Neural crest cell (in vitro differentiated cells): Measurements from ENCODE around the gene VAX1. TPM values are rescaled to one million over a fixed set of nuclear protein-coding genes. Genes with fewer than 3 reads are reported as not detected.

ENCODE experiments used
- DNase-seq: peaks from one replicate; pipeline ENCODE4 v3.0.0; 2021; ENCODE audit warnings: low read depth, mixed read lengths, low spot score
- H3K27ac Mint-ChIP-seq: one replicate; pipeline ENCODE4 v1.8.0; 2021; ENCODE audit warnings: mild to moderate bottlenecking, mixed read lengths; ENCODE audit not compliant: unreplicated experiment
- H3K27me3 Mint-ChIP-seq: 2 replicates; pipeline ENCODE4 v1.8.0; 2021; ENCODE audit warnings: low read depth, mild to moderate bottlenecking, mixed read lengths
- H3K36me3 Mint-ChIP-seq: 2 replicates; pipeline ENCODE4 v1.8.0; 2021; ENCODE audit warnings: low read depth, mild to moderate bottlenecking, mixed read lengths
- H3K4me1 Mint-ChIP-seq: 2 replicates; pipeline ENCODE4 v1.8.0; 2021; ENCODE audit warnings: mixed read lengths
- H3K4me3 Mint-ChIP-seq: one replicate; pipeline ENCODE4 v1.8.0; 2021; ENCODE audit warnings: mild to moderate bottlenecking, mixed read lengths
- H3K9me3 Mint-ChIP-seq: 2 replicates; pipeline ENCODE4 v1.8.0; 2021; ENCODE audit warnings: mixed read lengths
- total RNA-seq: library from RNA; stranded (reverse); gene quantifications from 2 replicates; pipeline ENCODE4 v1.2.1, GENCODE V29; 2021
- TF ChIP-seq, protein P1 (sequence below): fragments of 200-600 bp; sonication (generic); conservative IDR thresholded peaks from 2 replicates; pipeline ENCODE4 v1.5.0; 2021; ENCODE audit warnings: antibody characterized with exemption, mild to moderate bottlenecking

VAX1 gene
- total RNA-seq, 1 donor from 2014 or later, result 0.23 TPM

DNA sequence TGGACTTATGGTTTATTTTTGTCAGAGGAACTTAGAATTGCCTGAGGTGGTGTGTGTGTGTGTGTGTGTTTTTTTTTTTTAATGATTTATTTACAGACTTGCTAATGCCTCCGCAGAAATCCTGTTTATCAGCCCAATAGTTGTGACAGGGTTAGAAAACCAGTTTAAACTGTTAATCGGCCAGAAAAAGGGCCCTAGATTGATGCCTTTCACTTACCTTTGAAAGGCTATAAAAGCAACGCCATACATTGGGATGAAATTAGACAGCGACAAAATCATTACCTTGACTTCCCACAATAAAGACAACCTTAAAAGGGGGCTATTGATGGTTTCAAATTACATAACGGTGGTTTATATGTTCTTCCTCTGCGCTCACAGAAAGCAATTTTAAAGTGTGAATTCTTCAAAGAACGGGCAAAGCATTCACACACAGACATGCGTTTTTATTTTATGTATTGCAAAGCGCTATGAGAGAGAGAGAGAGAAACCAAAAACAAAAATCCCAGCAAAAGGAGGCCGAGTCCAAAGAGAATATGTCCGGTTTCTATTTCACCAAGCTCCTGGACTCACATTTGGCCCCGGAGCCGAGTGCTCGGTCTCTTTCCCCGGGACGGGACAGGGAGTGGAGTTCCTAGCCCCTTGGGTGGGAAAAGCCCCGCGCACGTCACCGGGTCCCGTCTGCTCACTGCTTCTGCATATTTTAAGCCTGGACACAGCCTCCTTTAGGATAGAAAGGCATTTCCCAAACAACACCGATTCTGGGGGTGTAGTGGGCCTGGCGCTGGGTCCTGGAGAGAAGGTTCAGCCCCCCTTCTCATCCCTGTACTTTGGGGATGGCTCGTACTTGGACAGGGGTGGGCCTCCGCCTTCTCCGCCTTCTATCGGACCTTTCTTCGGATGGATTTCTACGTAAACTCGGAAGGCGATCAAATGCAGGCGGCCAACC, 26.8 kb upstream of the VAX1 start:
- DNase-seq, result no peak
- peaks cover 3% of the 10 kb centered on the region for H3K36me3 Mint-ChIP-seq

DNA sequence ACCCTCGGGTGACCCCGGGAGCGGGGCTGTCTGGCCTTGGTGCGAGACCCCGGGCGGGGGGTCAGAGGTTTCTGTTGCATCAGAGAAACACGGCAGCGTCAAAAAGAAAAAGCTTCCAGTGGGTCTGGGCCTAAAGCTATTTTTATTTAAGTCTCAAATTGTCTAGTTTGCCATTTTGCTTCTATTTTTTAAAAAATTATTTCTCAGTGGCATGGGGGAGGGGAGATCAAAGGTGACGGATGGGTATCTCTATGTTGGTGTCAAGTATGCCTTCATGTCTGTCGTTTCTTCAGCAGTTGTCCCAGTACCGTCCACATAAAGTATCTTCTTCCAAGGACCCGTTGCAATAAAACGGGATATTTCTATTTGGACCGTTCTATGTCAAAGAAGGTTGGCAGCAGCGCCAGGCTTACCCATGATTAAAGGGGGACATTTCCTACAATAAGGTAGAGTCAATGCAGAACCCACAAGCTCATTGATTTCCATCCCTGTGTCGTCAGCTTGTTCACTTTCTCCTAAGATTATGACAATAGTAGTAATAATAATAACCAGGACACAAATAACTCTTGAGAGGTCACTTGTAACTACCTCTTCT, 26.0 kb upstream of the VAX1 start:
- peaks cover 13% of the 10 kb centered on the region for H3K4me1 Mint-ChIP-seq
- H3K9me3 Mint-ChIP-seq, result no peaks in the 10 kb centered on the region
- no peak overlapping the region for H3K27ac Mint-ChIP-seq
- H3K36me3 Mint-ChIP-seq, result peaks cover 3% of the 10 kb centered on the region
- peak overlapping the region; percentile 42 for H3K4me3 Mint-ChIP-seq
- DNase-seq, result no peak
- peaks cover 100% of the 10 kb centered on the region for H3K27me3 Mint-ChIP-seq
- TF ChIP-seq, protein P1, sequence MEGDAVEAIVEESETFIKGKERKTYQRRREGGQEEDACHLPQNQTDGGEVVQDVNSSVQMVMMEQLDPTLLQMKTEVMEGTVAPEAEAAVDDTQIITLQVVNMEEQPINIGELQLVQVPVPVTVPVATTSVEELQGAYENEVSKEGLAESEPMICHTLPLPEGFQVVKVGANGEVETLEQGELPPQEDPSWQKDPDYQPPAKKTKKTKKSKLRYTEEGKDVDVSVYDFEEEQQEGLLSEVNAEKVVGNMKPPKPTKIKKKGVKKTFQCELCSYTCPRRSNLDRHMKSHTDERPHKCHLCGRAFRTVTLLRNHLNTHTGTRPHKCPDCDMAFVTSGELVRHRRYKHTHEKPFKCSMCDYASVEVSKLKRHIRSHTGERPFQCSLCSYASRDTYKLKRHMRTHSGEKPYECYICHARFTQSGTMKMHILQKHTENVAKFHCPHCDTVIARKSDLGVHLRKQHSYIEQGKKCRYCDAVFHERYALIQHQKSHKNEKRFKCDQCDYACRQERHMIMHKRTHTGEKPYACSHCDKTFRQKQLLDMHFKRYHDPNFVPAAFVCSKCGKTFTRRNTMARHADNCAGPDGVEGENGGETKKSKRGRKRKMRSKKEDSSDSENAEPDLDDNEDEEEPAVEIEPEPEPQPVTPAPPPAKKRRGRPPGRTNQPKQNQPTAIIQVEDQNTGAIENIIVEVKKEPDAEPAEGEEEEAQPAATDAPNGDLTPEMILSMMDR, result no peak

More for the DNA sequence above, 26.8 kb upstream of the VAX1 start:
- TF ChIP-seq, protein P1, result no peak
- Mint-ChIP-seq H3K4me3 (peak overlapping the region; percentile 31), H3K4me1 (peaks cover 13% of the 10 kb centered on the region), H3K9me3 (no peaks in the 10 kb centered on the region), H3K27ac (no peak overlapping the region), H3K27me3 (peaks cover 100% of the 10 kb centered on the region)

GRCh38 chr10:117163061-117163953, 25.2 kb upstream of the VAX1 start:
- H3K4me3 Mint-ChIP-seq, result no peak overlapping the region
- TF ChIP-seq, protein P1, result peak; percentile 44
- no peak overlapping the region for H3K27ac Mint-ChIP-seq
- peaks cover 3% of the 10 kb centered on the region for H3K36me3 Mint-ChIP-seq
- no peaks in the 10 kb centered on the region for H3K9me3 Mint-ChIP-seq
- DNase-seq, result peak; percentile 20
- H3K4me1 Mint-ChIP-seq, result peaks cover 13% of the 10 kb centered on the region
- H3K27me3 Mint-ChIP-seq, result peaks cover 100% of the 10 kb centered on the region

GRCh38 chr10:117162093-117163060, 24.3 kb upstream of the VAX1 start:
- Mint-ChIP-seq H3K4me1 (peaks cover 13% of the 10 kb centered on the region), H3K36me3 (peaks cover 3% of the 10 kb centered on the region), H3K9me3 (no peaks in the 10 kb centered on the region), H3K4me3 (no peak overlapping the region), H3K27ac (no peak overlapping the region), H3K27me3 (peaks cover 100% of the 10 kb centered on the region)
- TF ChIP-seq, protein P1, result no peak
- DNase-seq, result no peak
